Uterus (tissue), 2 donors: ENCODE measurements around the gene RNU7-1.

Source experiments
- POLR2A ChIP-seq, 2 donors: fragments of 450-650 bp; IDR thresholded peaks; one replicate each; pipeline ENCODE4 v1.6.1; 2016; ENCODE audit warnings: antibody characterized with exemption in 2 of 2, mild to moderate bottlenecking in 1 of 2, moderate library complexity in 1 of 2
- TF ChIP-seq, protein P1 (sequence below), 4 experiments: fragments of 200-600 bp in 2 of 4; fragments of 450-650 bp in 2 of 4; sonication (generic) in 2 of 4; IDR thresholded peaks; one replicate each; pipeline ENCODE4 v1.5.1; 2016 to 2019; ENCODE audit warnings: antibody characterized with exemption in 4 of 4, mild to moderate bottlenecking in 2 of 4, moderate library complexity in 1 of 4

DNA sequence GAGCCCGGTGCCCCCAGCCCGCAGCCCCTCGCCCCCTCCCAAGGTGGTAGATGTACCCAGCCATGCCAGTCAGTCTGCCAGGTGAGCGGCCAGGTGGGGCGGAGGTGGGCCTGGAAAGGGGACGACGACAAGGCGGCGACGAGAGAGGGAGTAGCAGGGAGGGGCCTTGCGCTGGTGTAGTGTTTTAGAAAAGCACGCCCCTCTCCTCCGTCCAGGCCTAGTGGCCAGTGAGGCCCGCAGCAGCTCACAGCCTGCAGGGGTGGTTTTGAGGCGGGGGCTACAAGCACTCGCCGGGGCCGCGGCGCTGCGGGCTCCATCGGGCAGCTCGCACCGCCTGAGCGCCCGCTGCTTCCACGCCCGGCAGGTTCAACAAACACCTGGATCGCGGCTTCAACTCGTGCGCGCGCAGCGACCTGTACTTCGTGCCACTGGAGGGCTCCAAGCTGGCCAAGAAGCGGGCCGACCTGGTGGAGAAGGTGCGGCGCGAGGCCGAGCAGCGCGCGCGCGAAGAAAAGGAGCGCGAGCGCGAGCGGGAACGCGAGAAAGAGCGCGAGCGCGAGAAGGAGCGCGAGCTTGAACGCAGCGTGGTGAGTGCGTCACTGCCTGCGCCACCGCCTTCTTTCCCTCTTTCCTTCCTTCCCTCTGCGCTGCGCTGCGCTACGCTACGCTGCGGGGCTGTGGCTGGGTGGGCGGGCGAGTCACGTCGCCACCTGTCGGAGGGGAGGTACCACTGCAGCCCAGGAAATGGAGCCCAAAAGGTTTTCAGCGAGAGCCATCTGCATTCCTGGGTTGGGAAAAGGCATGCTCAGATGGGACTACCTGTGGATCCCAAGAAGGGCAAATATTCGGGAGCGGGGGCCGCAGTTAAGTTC, 5.9 kb upstream of the RNU7-1 start:
- peak; percentile 55 to 75 for TF ChIP-seq POLR2A (IDR thresholded peaks at IDR 0.05)
- TF ChIP-seq, protein P1, sequence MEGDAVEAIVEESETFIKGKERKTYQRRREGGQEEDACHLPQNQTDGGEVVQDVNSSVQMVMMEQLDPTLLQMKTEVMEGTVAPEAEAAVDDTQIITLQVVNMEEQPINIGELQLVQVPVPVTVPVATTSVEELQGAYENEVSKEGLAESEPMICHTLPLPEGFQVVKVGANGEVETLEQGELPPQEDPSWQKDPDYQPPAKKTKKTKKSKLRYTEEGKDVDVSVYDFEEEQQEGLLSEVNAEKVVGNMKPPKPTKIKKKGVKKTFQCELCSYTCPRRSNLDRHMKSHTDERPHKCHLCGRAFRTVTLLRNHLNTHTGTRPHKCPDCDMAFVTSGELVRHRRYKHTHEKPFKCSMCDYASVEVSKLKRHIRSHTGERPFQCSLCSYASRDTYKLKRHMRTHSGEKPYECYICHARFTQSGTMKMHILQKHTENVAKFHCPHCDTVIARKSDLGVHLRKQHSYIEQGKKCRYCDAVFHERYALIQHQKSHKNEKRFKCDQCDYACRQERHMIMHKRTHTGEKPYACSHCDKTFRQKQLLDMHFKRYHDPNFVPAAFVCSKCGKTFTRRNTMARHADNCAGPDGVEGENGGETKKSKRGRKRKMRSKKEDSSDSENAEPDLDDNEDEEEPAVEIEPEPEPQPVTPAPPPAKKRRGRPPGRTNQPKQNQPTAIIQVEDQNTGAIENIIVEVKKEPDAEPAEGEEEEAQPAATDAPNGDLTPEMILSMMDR (IDR thresholded peaks at IDR 0.05), result peak; percentile 91 to 98 (median 98)
